ENCODE results near the gene DRAM2.
"Not testable (repeated sequence)": the region's sequence is repeated elsewhere in the genome, so short reads cannot be mapped to it uniquely, and the experiment has no call there.

DRAM2 gene

DNA sequence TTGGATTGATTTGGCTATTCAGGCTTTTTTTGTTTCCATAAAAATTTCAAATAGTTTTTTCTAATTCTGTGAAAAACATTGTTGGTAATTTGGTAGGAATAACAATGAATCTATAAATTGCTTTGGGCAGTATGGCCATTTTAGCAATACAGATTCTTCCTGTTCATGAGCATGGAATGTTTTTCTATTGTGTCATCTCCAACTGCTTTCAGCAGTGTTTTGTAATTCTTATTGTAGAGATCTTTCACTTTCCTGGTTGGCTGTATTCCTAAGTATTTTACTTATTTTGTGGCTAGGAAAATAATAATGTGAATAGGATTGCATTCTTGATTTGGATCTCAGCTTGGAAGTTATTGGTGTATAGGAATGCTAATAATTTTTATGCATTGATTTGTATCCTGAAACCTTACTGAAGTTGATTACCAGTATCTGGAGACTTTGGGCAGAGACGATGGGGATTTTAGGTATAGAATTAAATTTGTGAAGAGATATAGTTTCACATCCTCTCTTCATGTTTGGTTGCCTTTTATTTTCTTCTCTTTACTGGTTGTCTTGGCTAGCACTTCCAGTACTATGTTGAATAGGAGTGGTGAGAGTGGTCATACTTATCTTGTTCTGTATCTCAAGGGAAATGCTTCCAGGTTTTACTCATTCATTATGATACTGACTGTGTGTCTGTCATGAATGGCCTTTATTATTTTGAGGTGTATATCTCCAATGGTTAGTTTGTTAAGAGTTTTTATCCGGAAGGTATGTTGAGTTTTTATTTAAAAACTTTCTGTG is 57.3 kb downstream of the DRAM2 start:
- no peak for DNase-seq (ENCODE audit: low spot score)

DNA sequence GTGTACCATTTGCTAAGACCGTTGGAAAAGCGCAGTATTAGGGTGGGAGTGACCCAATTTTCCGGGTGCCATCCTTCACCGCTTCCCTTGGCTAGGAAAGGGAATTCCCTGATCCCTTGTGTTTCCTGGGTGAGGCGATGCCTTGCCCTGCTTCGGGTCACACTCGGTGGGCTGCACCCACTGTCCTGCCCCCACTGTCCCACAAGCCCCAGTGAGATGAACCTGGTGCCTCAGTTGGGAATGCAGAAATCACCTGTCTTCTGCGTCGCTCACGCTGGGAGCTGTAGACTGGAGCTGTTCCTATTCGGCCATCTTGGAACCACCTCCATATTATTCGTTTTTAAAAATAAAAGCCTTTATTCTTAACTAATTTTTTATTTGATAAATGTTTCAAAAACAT is 60.6 kb downstream of the DRAM2 start:
- not testable (repeated sequence) for DNase-seq (ENCODE audit: low spot score)

DNA sequence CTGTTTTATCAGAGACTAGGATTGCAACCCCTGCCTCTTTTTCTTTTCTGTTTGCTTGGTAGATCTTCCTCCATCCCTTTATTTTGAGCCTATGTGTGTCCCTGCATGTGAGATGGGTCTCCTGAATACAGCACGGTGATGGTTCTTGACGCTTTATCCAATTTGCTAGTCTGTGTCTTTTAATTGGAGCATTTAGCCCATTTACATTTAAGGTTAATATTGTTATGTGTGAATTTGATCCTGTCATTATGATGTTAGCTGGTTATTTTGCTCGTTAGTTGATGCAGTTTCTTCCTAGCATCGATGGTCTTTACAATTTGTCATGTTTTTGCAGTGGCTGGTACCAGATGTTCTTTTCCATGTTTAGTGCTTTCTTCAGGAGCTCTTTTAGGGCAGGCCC is 62.6 kb downstream of the DRAM2 start:
- not testable (repeated sequence) for DNase-seq (ENCODE audit: low spot score)

Data from CD4-positive, alpha-beta T cell treated with Interleukin-2 at 100 ng/mL for 4 hours (primary cell).